ENCODE results near the gene E2F1. TPM values are rescaled to one million over a fixed set of nuclear protein-coding genes. Genes with fewer than 3 reads are reported as not detected.

Gene E2F1
- total and polyA plus RNA-seq, 2 experiments from 2014 or later = 12.1 to 42.6 TPM

- no peak for TF ChIP-seq POLR2AphosphoS5 (IDR thresholded peaks at IDR 0.05; ENCODE audit: low read depth)
- TF ChIP-seq EZH2phosphoT487 (IDR thresholded peaks at IDR 0.05; ENCODE audit: unreplicated experiment) = no peak
- no peak for TF ChIP-seq REST (IDR thresholded peaks at IDR 0.05; ENCODE audit: unreplicated experiment)
Measured at GRCh38 chr20:33644313-33645071, 41.7 kb downstream of the E2F1 start (continued).

GRCh38 chr20:33640287-33640686 is 45.9 kb downstream of the E2F1 start:
- Histone ChIP-seq H2AFZ (no peak overlapping the region), H3K27ac (ENCODE audit: low read depth) (no peak overlapping the region), H3K4me2 (no peak overlapping the region), H3K9me2 (ENCODE audit: insufficient read depth) (no peaks in the 10 kb centered on the region), H3K79me2 (replicated peaks; ENCODE audit: insufficient read depth) (no peaks in the 10 kb centered on the region), H3F3A (replicated peaks; ENCODE audit: low read depth) (no peaks in the 10 kb centered on the region), H3K4me1 (ENCODE audit: insufficient read depth) (no peaks in the 10 kb centered on the region), H3K4me3 (no peak overlapping the region), H4K20me1 (replicated peaks; ENCODE audit: insufficient read depth) (peaks cover 3% of the 10 kb centered on the region; the same call in 1 of the 2 replicates), H3K36me3 (ENCODE audit: insufficient read depth) (no peaks in the 10 kb centered on the region), H3K27me3 (ENCODE audit: insufficient read depth) (no peaks in the 10 kb centered on the region)
- Mint-ChIP-seq H3K9me3 (no peaks in the 10 kb centered on the region), H3K27ac (no peak overlapping the region), H3K4me1 (no peaks in the 10 kb centered on the region), H3K4me3 (no peak overlapping the region), H3K36me3 (ENCODE audit: low read depth) (peaks cover 17% of the 10 kb centered on the region), H3K27me3 (ENCODE audit: insufficient read depth, low read depth, poor library complexity) (peaks cover 6% of the 10 kb centered on the region)
- ATAC-seq (no peak), DNase-seq (ENCODE audit: low spot score) (no peak)
- TF ChIP-seq POLR2AphosphoS5 (IDR thresholded peaks at IDR 0.05; ENCODE audit: low read depth) = no peak
- TF ChIP-seq EZH2phosphoT487 (IDR thresholded peaks at IDR 0.05; ENCODE audit: unreplicated experiment) = no peak
- TF ChIP-seq JUNB (IDR thresholded peaks at IDR 0.05; ENCODE audit: unreplicated experiment) = no peak
- TF ChIP-seq STAT1 (IDR thresholded peaks at IDR 0.05; ENCODE audit: unreplicated experiment) = no peak
- no peak for TF ChIP-seq ZNF462 (CRISPR knock-in tag; IDR thresholded peaks at IDR 0.05)
- TF ChIP-seq REST (IDR thresholded peaks at IDR 0.05; ENCODE audit: unreplicated experiment) = no peak
- TF ChIP-seq ZNF331 (CRISPR knock-in tag; IDR thresholded peaks at IDR 0.05; ENCODE audit: low read depth) = no peak
- TF ChIP-seq ZNF114 (CRISPR knock-in tag; IDR thresholded peaks at IDR 0.05) = no peak
- TF ChIP-seq CREB1 (CRISPR knock-in tag; IDR thresholded peaks at IDR 0.05; ENCODE audit: low read depth) = no peak
